COLO829 (cell line): Measurements from ENCODE around the gene TCF7L2.
A peak's percentile ranks its signal among the peaks of the same experiment; 100 is the strongest.

ENCODE experiments used
- DNase-seq: peaks from one replicate; pipeline ENCODE4 v3.0.0; 2012; ENCODE audit warnings: low spot score

Gene TCF7L2

DNA sequence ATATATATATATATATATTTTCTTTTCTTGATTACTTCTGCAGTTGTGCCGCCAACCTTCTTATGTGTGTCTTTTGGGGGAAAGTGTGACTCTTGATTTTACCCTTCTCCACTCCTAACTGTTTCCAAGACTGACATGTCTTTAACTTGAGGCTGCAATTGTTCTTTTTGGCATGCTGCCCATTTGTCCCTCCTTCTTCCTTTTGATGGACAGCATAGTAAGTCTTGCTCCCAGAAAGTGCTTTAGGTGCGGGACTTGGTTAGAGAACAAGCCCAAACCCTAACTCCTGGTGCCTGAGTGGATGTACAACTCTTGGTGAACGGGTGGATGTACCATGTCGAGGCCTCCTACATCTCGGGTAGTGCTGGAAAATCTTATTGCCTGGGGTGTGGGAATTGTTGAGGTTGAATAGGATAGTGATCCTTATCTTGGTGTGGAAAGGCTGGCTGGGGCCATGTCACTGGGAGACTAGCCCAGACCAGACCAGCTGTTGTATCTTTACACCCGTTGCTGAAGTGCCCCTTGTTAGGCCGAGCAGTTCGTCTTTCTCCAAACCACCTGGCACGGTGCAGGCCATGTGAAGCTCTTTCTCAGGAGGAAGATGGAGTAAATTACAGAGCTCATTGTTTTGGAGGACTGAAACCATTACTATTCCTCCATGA lies 16.3 kb downstream of the TCF7L2 start:
- DNase-seq, result no peak

DNA sequence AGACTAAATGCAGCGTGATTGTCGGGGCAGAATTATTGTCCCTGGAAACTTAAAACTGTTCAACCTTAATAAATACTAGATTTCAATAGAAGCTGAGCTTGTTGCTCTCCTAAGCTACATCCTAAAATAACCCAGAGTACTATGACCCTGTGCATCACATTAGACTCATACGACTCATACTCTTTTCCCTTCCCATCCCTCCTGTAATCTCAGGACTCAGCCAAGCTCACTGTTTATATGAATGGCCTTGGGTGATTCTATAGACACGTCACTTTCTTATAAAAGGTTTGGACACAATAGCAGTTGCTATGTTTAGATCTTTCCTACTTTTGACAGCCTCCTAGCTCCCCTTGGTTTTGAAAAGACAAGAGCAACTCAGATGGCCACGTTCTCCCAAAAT lies 17.2 kb downstream of the TCF7L2 start:
- DNase-seq, result no peak

DNA sequence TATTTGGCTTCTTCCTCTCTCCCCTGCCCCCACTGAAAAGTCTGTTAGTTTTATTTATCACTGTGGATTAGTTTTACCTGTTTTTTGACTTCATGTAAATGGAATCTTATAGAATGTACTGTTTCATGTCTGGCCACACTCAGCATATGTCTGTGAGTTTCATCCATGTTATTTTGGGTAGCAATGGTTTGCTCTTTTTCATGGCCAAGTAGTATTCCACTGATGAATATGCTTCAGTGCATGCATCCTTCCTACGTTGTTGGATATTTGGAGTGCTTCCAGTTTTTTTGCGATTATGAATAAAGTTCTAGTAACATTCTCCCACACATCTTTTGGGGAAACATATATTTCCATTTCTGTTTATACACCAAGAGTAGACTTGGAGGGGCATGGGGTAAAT lies 19.1 kb downstream of the TCF7L2 start:
- DNase-seq, result no peak

DNA sequence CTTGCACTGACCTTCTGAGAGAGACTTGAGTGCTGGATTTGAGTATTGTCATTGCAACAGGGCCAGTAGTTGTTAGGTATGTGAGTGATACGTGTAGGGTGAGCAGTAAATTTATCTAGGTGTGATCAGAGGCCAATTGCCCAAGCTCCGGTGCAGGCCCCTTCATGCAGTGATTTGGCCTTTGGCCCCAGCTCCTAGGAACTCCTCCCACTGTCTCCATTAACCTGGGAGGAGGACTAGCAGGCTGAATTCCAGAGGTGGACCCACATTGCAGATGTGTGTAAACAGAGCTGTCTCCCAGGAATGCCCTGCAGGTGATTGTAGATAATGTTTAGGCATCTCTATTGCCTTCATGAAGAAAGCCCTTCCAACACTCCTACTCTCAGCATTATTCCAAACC lies 19.5 kb downstream of the TCF7L2 start:
- DNase-seq, result no peak

DNA sequence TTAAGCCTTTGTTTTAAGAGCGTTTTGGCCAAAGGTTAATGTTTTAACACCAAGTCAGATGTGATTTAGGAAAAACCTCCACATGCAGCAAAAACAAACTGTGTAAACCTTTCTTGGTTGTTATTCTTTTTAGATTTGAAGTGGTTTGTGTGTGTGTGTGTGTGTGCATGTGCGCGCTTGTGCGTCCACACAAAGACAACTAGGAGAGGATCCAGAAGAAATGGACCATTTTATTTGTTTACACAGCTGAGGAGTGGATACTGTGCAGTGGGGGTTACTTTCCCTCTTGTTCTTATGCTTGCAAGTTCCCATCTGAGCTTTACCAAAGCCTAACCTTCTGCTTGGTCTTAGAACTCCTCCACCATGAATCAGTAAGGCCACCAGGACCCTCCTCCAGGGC lies 20.0 kb downstream of the TCF7L2 start:
- no peak for DNase-seq

DNA sequence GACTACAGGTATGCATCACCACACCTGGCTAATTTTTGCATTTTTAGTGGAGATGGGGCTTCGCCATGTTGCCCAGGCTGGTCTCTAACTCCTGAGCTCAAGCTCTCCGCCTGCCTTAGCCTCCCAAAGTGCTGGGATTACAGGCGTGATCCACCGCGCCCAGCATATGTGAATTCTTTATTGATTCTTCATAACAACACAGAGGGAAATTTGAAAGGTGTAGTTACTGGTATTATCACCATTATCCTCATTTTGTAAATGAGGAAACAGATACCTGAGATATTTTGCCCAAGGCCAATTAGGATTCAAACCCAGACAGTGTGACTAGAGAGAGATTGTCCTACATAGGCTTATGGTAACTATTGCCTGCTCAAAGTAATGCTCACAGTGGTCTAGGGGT lies 22.6 kb downstream of the TCF7L2 start:
- no peak for DNase-seq

DNA sequence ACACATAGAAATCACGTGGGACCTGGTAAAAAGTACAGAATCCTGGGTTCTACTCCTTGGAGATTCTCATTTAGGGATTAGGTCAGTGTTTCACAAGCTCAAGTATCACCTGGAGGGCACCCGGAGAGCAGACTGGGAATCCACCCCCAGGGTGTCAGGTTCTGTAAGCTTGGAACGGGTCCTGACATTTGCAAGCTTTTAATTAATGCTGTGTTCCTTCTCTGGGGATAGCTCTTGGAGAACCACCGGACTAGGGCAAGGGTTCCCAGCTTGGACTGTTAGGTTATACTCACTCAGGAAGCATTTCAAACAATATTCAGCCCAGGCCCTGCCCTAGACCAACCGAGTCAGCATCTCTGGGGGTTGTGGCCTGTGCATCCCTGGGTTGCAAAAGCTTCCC lies 23.0 kb downstream of the TCF7L2 start:
- DNase-seq, result no peak

DNA sequence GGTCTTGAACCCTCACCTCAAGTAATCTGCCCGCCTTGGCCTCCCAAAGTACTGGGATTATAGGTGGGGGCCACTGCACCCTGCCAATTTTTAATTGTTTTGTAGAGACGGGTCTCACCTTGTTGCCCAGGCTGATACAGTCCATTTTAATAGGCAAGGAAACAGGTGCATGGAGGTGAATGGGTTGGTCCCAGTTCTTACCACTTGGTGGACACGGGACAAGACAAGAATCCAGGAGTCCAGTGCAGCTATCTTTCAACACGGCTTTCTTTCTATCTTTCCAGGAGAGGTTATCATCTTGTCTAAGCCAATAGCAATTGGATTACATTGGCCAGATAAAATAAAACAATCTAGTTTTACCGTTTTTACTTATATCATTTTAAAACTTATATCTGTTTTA lies 23.8 kb downstream of the TCF7L2 start:
- DNase-seq, result no peak

DNA sequence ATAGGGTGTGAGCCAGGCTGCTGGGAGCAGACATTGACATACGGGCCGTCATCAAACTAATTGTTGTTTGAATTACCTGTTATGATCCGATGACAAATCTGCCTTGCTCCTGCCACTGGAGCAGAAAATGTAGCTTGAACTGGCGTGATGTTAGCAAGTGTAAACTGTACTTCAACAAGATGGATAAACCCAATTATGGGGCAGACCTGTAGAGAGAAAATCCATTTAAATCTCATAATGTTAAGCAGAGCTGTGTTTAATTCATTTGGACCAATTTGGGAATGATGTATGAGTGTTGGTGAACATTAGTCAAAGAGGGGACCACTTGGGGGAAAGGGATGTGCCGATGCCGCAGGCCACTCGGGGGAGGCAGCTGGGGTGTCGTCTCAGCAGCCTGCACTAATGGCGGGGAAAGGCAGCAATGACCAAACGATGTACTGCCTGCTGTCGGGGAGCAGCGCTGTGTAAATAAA lies 27.4 kb downstream of the TCF7L2 start:
- no peak for DNase-seq

DNA sequence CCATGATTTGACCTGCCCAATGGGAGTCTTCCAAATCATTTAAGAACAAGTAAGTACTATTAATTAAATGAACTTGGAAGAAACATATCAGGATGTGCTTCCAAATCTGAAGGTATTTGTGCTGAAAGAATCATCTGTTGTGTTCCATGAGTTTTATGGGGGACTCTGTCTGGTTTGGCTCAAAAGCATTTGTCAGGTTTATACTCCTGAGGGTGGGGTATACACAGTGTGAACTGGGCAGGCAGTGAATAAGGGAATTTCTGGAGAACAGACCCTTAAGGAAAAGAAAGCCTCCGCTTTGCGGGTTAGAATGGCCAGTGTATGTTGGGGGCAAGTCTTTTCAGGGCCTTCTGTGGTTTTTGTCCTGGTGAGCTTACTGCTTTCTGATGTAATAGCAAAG lies 29.9 kb downstream of the TCF7L2 start:
- no peak for DNase-seq

DNA sequence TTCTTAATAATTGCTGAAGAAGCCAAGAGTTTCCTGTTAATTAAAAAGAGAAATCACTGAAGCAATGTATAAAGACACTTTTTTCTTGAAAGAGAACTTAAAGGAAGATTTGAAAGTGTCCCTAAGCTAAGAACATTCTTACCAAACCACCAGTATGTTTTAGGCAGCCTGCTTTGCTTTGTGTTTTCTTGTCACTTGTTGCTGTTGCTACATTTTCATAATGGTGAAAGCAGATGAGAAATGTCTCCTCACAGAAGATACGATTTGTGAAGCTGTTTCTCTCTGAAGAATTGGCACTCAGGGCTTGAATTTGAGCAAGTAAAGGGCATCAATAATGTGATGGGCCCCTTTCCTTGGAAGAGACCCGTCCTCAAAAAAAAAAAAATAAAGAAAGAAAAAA lies 30.9 kb downstream of the TCF7L2 start:
- DNase-seq, result no peak

DNA sequence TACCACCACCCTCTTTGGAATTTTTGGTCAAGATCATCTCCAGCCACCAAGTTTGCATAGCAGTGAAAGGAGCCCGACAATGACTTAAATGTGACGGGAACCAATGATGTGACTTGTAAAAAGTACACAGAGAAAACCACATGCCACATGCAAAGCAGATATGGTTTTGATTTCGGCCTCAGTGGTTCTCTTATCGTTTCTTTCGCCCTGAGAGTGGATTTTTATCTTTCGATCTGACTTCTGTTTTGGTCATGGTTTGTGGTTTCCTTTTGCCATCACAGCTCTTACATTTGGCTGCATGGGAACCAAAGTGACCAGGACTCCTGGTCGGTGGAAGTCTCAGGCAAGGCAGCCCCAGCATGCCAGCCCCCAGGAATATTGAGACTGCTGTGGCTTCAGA lies 31.5 kb downstream of the TCF7L2 start:
- no peak for DNase-seq

DNA sequence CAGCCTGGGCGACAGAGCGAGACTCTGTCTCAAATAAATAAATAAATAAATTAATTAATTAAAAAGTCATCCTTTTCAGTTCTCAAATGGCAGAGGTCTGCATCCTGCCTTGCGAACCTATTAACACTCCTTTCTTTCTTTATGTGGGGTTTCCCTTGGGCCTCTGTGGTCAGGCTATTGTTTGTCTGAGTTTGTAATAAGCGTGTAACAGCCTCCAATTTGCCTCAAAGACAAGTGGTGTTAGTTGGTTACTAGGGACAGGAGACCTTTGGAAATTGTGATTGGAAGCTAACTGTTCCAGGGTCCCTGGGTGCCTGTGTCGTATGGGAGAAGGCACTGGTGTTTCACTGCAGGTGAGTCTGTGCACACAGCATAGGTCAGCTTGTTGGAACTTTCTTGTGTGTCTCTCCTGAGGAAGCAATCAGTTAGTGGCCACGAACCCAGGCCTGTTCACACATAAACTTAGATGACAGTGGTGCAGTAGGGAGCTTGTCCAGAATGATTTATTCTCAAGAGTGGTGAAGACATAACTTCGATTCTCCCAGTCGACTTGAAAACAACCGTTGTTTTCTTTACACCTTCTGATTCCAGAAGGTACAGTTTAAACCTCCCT lies 33.5 kb downstream of the TCF7L2 start:
- no peak for DNase-seq

DNA sequence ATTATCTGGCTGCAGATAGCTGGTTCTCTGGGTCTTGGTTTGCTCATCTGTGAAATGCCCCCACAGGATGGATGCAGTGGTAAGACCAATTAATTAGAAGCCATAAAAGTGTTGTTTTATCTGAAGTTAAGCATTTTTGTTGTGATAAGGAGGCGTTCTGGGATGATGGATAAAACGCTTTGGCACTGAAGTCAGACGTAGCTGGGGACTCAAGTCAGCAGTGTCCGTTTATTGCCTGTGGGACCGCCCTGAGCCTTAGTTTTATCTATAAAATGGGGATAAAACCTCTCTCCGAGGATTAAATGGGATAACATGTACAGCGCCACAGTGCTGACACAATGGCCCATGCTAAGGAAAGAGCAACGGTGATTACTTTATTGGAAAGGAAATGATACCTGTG lies 34.7 kb downstream of the TCF7L2 start:
- no peak for DNase-seq

DNA sequence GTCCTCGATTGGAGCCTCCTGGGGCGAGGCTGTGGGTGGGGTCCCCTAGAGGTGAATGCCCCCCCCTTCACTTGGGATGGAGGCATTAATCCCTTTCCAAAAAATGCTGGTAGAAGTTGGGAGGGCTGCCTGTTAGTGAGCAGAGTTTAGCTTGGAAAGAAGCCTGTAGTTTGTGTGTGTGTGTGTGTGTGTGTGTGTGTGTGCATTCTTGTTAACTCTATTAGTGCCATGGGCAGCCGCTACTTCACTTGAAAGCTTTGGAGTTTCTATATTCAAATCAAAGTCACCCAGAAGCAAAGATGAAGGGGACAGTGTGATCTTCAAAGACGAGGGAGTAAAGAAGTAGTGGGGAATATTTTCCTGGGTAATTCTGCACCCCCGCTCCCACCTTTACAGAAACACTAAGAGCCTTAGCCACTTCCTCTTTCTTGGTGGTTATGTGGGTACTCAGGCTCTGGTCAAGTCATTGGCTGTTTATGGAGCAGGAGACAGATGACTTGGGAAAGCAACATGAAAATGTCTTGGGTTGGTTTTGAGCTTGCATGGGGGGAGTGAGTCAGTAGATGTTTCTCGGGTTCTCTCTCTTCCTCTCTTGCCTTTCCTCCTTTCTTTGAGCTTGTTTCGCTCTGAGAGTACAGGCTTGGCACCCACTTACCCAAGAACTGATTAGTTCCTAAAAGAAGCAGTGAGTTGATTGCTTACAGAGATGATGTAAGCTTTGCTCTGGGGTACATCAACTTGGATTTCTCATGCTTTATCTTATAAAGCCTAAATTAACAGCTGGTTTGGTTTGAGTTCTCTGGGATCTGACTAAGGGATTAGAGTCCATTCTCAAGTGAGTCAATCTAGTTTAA lies 35.9 kb downstream of the TCF7L2 start:
- DNase-seq, result no peak

DNA sequence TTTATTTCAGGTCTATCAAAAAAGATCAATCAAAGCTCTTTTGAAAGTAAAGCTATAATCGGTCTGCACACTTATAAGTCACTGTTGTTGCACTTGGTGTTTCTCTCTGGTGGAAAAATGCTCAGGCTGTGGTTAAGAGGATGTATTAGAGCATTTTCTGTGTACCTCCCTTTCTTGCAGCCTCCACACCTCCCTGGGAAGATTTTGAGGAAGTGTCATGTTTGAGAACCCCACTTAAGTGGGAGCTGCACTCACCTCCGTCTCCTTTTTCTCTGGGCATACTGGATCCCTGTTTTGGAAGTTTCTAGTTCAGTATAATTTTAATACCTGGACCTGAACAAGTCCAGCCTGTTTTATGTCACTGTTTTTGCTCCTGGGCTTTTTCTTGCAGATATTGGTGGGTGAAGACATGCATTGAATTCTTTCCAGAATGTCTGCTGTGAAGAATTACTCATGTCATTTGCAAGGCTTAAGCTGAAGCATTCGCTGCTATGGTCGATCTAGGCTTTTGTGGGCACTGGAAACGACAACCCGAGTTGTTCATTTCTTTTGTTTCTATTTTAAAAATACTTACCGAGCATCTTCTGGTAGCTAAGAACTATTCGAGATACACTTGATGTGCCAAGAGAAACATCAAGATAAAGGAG lies 36.6 kb downstream of the TCF7L2 start:
- no peak for DNase-seq

DNA sequence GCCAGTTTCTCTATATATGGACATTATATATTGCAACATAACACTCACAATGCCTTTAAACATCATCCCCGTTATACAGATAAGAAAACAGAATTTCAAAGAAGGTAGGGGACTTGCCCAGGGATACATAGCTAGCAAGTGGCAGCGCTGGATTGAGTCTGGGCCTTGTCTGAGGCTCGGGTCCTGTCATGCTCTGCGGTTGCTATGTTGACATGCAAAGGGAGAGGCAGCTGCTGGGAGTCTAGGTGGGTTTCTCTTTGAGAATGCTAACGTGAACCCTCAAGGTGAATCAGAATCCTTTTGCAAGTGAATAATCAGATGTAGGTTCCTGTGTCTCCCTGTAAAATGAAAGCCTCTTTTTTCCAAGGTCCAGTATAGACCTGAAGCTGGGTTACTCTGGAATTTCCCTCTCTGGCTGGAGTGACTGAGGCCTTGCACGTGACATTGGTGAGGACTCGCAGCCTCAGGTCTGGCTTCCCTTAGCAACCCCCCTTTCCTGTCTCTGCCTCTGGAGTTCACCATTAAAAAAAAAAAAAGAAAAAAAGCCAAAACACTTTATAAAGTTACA lies 38.9 kb downstream of the TCF7L2 start:
- no peak for DNase-seq

DNA sequence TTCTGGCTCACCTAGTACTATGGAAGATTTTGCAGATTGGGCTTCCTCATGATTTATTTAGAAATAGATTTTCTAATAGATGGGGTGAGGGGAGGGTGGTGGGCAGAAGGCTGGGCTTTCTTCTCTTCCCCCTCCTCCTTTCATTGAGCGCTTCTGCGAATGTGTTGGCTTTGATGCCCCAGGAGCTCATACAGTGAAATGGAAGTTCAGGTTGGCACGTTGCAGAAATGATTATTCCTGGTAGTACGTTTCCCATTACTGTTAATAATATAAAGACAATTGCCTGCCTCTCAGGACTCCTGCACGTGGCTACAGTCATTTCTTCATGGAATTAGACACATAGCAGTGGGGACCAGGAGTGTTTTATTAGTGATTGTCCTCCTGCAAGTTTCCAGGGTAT lies 39.8 kb downstream of the TCF7L2 start:
- DNase-seq, result no peak

DNA sequence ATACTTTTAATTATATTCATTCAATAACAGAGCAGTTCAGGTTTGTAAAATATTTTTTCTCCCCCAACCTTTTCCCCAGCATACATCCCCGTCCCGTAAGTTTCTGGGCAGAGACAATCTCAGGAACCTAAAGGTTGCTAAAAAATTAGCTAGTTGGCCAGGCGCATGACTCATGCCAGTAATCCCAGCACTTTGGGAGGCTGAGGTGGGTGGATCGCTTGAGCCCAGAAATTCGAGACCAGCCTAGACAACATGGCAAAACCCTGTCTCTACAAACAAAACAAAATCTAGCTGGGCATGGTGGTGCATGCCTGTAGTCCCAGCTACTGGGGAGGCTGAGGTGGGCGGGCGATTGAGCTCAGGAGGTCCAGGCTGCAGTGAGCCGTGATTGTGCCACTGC lies 40.2 kb downstream of the TCF7L2 start:
- DNase-seq, result no peak

DNA sequence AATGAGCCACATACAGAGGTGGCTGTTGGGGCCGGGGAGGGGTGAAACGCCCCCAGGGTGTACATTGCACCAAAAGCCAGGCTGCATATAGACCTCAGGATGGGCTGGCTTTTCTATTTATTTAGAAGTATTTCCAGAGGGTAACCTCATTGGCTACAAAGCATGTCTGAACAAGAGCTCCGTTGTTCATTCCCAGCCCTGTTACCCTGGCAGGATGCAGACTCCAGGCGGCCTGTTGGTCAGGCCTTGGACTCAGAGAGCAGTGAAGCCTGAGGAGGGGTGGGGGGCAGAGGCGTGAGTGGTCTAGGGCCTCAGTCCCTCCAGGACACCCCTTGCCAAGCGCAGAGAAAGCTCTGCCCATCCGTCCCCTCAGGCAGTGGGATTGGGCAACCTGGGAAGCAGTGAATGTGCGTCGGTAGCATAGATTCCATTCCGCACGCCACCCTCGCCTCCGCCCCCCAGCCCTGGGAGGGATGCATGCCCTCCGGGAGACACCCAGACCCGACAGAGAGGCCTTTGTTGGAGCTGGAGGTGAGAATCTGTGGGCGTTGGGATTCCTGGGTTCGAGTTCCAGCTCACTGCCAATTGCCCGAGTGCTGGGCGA lies 41.9 kb downstream of the TCF7L2 start:
- DNase-seq, result peak; percentile 82

DNA sequence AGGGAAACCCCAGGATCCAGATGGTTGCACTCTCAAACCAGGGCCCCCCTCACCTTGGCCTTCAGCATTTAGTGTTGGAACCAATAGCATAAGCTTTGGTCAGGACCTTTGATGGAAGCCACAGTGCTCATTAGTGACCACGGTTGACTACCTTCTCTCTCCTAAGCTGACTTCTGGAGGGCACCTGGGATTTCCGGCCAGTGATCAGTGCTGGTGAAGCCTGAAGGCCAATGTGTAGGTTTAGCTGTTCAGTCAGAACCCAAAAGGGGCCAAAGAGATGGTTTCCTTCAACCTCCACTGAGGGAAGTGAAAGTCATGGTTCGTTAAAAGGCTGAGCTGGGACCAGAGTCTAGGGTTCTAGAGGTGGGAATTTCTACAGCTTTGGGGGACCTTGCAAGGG lies 46.4 kb downstream of the TCF7L2 start:
- DNase-seq, result no peak

DNA sequence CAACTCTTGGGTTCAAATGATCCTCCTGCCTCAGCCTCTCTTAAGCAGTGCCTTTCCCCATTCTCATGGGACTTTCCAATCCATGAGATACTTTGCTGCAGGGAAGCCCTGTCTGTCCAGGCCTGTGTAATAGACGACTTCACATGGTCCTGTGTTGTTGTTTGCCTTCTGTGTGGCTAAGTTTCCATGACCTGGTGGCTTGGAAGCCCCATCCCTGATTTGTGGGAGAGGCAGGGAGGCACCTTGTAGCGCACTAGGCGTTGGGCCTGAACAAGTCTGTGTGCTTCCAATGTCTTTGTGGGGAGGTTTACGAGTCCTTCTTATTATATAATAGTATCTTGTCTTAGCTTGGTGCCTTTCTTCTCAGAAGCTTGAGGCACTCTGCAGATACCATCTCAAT lies 49.1 kb downstream of the TCF7L2 start:
- no peak for DNase-seq
